Measurements from ENCODE around the gene DHRS12. TPM values are rescaled to one million over a fixed set of nuclear protein-coding genes. Genes with fewer than 3 reads are reported as not detected.

DHRS12 gene
- total and polyA plus RNA-seq, 12 donors, result 5.5 to 20.6 (median 10.3) TPM

DNA sequence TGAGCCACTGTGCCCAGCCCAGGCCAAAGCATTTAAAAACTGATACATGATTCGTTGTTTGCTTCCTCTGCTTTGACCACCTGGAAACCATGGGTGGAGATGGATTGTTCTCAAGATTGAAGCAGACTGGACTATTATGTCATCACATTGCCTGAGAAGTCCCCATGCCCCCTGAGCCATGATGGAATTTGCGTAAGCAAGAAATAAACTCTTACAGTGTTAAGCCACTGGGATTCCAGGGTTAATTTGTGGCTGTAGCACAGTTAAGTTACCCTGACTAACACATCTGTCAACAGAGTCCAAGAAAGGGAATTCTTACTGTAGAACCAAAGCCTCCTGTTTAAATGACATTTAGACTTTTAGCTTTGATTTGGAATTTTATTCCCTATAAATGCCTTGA lies 19.4 kb upstream of the DHRS12 start:
- ATAC-seq (peak in 3 of 8 donors; percentile 21 to 35 (median 35)), DNase-seq (no peak)
- 75 to 88% methylated on average over 2 of the region's 2 CpGs for WGBS, 2 donors
- intact Hi-C loops (cut with DNase I), result no loop called here
- Histone ChIP-seq H3K4me3 (no peak overlapping the region), H3K4me1 (peaks cover 8 to 93% (median 50%) of the 10 kb centered on the region in 9 donors), H3K36me3 (no peaks in the 10 kb centered on the region), H3K27me3 (no peaks in the 10 kb centered on the region), H3K9me3 (no peaks in the 10 kb centered on the region), H3K27ac (peak overlapping the region in 5 of 10 donors; percentile 14 to 77 (median 67))
- TF ChIP-seq, protein P1, sequence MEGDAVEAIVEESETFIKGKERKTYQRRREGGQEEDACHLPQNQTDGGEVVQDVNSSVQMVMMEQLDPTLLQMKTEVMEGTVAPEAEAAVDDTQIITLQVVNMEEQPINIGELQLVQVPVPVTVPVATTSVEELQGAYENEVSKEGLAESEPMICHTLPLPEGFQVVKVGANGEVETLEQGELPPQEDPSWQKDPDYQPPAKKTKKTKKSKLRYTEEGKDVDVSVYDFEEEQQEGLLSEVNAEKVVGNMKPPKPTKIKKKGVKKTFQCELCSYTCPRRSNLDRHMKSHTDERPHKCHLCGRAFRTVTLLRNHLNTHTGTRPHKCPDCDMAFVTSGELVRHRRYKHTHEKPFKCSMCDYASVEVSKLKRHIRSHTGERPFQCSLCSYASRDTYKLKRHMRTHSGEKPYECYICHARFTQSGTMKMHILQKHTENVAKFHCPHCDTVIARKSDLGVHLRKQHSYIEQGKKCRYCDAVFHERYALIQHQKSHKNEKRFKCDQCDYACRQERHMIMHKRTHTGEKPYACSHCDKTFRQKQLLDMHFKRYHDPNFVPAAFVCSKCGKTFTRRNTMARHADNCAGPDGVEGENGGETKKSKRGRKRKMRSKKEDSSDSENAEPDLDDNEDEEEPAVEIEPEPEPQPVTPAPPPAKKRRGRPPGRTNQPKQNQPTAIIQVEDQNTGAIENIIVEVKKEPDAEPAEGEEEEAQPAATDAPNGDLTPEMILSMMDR (IDR thresholded peaks at IDR 0.05), result no peak

- Histone ChIP-seq H3K36me3 (no peaks in the 10 kb centered on the region), H3K4me1 (peaks cover 8 to 83% (median 48%) of the 10 kb centered on the region in 9 donors), H3K27ac (peak overlapping the region in 3 of 10 donors; percentile 30 to 77 (median 67)), H3K27me3 (no peaks in the 10 kb centered on the region), H3K9me3 (no peaks in the 10 kb centered on the region), H3K4me3 (no peak overlapping the region)
- intact Hi-C loops (cut with DNase I), result no loop called here
- ATAC-seq (no peak), DNase-seq (no peak)
- TF ChIP-seq, protein P1 (IDR thresholded peaks at IDR 0.05), result no peak
- WGBS, 2 donors, result 83 to 84% methylated on average over 13 of the region's 13 CpGs
These were observed 18.3 kb upstream of the DHRS12 start for GRCh38 chr13:51822106-51822815.

DNA sequence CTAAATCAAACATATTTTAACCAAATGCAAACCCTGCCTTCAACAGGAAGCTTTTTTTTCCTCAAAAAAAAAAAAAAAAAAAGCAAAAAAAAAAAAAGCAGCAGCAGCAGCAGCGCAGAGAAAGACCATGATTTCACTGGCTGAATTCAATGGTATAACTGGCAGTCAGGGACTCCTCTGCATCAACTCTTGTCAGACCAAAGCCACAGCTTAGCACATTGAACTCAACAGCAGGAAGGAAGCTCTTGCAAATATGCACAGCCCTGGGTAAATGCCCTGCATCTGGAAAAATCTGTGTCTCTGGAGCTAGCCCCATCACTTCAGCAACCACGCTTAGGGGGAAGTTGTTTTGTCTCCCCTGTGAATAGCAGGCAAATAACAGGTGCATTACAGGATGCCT lies 17.6 kb upstream of the DHRS12 start:
- no peaks in the 10 kb centered on the region for H3K9me3 ChIP-seq
- H3K4me1 ChIP-seq, result peaks cover 6 to 76% (median 42%) of the 10 kb centered on the region in 9 donors
- intact Hi-C loops (cut with DNase I), result no loop called here
- TF ChIP-seq, protein P1 (IDR thresholded peaks at IDR 0.05), result no peak
- WGBS, 2 donors, result 60 to 82% methylated on average over 2 of the region's 2 CpGs
- no peaks in the 10 kb centered on the region for H3K27me3 ChIP-seq
- no peak for ATAC-seq
- peak overlapping the region in 2 of 10 donors; percentile 67 to 77 for H3K27ac ChIP-seq
- no peak for DNase-seq
- no peak overlapping the region for H3K4me3 ChIP-seq
- H3K36me3 ChIP-seq, result no peaks in the 10 kb centered on the region

DNA sequence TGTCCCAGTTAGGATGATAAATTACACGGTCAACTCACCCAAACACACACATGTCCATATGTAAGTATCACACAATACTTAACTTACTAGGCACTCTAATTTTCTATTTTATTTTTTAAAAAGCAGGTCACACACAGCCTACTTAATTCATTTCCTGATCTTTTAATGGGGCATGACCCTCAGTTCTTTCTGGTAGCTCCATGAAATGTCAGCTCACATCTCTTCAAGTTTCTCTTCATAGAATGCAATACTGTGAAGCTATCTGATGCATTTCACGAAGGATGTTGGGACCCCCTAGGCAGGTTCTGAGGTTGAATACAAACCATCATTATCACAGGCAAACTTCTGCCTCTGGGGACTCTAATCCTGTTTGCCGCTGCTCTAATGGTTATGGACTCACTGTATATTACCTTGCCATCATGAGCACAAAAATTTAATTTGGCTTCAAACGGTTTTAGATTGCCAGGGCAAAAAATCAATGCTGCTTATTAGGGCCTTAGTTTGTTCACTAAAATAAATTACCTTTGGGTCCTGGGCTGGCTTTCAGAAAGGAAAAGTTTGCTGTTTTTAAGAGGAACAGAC lies 16.1 kb upstream of the DHRS12 start:
- intact Hi-C loops (cut with DNase I), result no loop called here
- no peak overlapping the region for H3K4me3 ChIP-seq
- no peaks in the 10 kb centered on the region for H3K27me3 ChIP-seq
- DNase-seq (no peak), ATAC-seq (no peak)
- no peaks in the 10 kb centered on the region for H3K9me3 ChIP-seq
- peak overlapping the region in 5 of 10 donors; percentile 13 to 83 (median 67) for H3K27ac ChIP-seq
- H3K4me1 ChIP-seq, result peaks cover 4 to 68% (median 31%) of the 10 kb centered on the region in 9 donors
- TF ChIP-seq, protein P1 (IDR thresholded peaks at IDR 0.05), result no peak
- WGBS, 2 donors, result 83 to 89% methylated on average over 4 of the region's 4 CpGs
- no peaks in the 10 kb centered on the region for H3K36me3 ChIP-seq
